ENCODE results near the gene CELSR3.

The CELSR3 gene

DNA sequence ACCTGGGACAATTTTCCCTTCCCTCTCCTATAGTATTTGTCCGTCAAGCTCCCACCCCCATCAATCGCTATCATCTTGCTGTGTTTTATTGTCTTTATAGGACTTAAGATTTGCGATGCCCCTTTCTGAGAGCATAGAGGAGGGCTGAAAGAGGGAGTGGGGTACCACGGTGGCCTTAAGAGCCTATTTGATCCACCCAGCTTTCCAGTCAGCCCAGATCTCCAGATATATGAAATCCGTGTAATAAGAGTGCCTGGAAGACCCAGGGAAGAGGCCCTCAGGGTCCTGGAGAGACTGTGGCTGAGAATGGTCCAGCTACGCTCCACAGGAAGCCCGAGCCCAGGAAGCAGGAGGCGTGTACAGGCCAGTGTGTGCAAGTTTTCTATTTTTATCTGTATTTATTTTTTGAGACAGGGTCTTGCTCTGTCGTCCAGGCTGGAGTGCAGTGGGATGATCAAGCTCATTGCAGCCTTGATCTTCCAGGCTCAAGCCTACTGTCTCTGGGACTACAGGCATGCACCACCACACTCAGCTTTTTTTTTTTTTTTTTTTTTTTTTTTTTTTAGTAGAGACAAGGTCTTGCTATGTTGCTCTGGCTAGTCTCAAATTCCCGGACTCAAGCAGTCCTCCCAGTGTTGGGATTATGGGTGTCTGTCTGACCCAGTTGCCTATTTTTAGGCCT lies 24.0 kb upstream of the CELSR3 start:
- DNase-seq: no peak

- DNase-seq: peak; percentile 93
These were observed 23.2 kb upstream of the CELSR3 start, which contains the start of gene NCKIPSD for GRCh38 chr3:48685603-48686511. NCKIPSD (minus strand) TSS chr3:48685915; CDS start chr3:48685807, 108 bp downstream.

- no peak for DNase-seq
These were observed 22.6 kb upstream of the CELSR3 start for GRCh38 chr3:48685293-48685602.

DNA sequence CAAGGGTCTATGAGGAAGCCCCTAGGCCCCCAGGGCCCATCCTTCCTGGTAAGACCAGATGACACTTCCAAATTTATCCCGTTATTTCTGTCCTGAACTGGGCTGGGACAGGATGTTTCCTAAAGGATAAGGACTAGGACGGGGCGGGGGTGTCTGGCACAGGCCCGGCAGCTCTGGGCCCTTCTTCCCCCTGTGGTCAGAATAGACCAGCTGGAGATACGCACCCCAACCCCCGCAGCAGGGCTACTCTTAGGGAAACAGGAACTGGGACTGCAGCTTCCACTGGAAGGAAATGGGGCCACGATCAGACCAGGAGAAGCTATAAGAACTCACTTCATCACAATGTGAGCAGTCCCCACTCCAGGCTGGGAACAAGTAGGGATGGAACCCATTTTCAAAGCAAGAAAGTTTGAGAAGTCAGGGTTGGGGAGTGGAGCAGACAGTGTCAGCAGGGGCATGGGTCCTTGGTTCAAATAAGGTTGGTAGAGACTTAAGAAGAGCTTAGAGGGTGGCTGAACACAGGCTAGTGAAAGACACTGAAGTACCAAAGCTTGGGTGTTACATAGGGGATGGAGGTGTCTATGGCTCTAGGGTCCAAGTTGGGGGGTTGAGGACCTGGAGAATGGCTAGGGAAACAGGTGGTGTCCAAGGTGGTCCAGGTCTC lies 21.9 kb upstream of the CELSR3 start:
- DNase-seq: no peak

GRCh38 chr3:48684054-48684349 lies 21.3 kb upstream of the CELSR3 start:
- no peak for DNase-seq

- DNase-seq: no peak
These were observed 20.1 kb upstream of the CELSR3 start for GRCh38 chr3:48682786-48683185.

DNA sequence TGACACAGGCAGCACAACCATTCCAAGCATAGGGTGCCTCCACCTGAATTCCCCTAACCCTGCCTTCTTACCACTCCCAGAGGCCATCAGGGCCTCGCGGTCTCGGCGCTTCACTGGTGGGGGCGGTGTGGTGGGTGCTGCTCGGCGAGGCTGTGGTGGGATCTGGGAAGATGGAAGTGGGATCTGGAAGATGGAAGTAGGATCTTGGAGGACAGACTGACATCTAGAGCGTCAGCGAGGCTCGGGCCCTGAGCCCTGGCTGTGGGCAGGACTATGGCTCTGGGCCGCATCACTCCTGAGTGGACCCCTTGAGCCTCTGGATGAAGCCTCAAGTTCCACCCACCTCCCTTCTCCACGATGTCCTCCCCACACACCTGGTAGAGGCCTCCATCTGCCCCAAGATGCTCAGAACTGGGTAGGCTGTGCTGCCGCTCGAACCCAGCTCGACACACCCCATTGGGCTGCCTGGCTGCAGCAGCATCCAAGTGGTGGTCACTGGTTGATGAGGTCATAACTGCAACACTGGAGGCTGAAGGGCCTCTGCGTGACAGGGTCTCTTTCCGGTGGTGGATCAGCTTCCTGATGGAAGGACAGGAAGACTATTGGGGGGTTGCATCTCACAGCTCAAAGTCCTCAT lies 19.4 kb upstream of the CELSR3 start:
- no peak for DNase-seq

GRCh38 chr3:48681541-48681880 lies 18.8 kb upstream of the CELSR3 start:
- no peak for DNase-seq

DNA sequence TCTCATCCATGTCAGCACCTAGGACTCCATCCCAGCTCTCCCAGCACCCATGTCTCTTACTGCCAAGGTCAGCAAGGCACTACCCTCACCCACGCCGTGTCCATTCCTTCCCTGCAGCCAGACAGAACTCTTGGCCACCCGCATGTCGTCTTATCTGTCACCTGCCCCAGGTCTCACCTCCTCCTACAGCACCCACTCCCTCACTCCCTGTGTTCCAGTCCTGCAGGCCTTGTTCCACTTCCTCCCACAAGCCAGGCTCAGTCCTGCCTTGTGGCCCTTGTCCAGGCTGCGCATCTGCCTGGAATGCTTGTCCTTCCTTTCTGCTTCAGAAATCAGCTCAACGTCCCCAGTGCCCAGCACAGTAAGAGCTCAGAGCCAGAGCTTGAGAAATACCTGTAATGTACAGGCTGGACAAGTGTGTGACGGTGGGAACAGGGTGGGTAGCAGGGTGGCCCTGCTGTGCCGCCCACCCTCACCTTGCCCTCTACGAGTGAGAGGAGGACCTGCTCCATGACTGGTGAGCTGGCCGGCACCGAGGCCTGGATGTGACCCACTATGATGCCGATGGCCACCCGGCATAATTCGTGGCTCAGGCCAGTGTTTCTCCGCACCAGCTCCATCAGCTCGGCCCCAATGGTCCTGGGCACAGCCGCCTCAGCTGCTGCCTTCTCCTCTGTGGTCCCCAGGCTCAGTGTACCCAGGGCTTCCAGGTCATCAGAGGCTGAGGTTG lies 18.3 kb upstream of the CELSR3 start:
- DNase-seq: no peak

DNA sequence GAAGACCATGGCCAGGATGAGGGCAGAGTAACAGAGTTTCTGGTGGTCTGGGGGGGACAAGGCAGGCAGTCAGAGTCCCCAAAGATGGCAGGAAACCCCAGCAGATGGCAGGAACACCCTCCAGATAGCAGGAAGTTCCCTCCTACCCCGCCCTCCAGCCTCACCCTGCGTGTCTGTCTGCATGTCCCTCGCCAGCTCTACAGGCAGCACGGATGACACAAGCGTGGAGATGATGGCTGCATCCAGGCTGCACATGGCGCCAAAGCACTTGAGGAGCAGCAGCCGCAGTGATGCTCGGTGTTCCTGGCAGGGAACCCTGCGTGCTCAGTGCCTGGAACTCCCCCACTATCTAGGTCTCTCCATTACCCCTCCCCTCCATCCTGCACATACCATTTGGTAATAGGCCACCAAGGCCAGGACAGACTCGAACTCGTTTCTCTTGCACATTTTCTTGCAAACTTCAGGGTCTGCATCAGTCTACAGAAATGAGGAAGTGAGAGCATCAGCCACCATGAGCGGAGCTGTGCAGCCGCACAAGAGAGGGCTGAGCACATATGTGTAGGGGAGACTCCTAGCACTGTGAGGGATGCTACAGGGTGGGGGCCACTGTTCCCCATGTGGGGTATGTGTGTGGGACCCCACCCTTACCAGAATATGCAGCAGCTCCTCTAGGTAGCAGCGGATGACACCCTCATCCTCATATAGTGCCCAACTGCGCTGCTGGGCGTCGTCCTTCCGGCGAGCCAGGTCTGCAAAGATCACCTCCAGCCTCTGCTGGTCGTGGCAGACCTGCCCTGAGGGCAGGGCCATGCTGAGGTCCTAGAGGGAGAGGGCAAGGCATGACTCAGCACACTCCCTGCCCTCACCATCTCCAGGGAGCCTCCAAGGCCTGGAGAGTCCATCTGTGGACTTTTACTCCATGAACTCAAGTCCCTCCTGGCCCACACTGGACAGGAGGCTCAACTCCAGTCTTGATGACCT lies 17.0 kb upstream of the CELSR3 start:
- DNase-seq: no peak

DNA sequence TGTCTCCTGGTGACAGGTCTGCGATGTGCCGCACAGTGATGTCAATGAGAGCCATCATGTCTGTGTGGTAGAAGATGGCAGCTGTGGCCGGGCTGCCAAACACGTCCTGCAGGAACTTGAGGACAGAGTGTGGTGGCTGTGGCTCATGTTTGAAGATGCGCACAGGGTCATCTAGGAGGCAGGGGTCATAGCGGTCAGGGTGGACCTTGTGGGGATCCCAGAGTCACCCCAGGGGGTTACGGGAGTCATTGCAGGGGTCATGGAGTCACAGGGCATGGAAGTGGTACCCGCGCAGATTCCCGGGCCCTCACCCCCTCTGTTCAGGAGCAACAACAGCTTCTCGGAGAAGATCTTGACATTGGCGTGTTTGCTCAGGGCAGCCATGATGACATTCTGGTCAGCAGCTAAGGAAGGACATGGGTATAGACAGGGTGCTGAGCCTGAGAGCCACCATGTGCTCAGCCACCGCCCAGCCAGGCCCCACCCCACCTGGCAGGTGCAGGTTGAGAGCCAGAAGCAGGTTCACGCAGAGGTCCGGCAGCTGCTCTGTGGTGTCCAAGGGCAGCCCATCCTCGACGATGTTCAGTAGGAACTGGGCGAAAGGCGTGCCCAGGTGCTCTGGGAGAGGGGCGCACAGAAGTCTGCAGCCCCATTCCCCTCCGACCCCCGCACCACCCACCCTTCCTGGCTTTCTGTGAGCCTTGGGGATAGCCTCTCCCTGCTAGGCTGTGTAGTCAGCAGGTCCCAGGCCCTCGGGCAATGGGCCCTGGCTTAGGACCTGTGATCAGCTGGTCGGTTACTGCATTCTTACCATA lies 16.1 kb upstream of the CELSR3 start:
- DNase-seq: no peak

DNA sequence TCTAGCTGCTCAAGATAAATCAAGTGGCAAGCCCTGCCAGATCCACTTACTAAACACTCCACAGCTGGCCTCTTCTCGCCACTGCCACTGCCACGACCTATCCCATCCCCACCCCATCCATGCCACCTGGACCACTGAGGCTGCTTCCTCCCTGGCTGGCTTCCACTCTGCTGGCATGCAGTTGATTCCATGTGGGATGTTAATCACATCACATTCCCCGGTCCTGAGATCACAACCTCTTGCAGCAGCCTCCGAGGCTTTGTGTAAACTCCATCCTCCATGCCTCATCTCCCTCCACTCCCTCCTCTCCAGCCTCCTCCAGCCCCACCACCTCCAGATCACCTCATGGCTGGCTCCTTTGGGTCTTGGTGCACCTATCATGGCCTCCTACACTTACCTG lies 15.4 kb upstream of the CELSR3 start:
- DNase-seq: no peak

DNA sequence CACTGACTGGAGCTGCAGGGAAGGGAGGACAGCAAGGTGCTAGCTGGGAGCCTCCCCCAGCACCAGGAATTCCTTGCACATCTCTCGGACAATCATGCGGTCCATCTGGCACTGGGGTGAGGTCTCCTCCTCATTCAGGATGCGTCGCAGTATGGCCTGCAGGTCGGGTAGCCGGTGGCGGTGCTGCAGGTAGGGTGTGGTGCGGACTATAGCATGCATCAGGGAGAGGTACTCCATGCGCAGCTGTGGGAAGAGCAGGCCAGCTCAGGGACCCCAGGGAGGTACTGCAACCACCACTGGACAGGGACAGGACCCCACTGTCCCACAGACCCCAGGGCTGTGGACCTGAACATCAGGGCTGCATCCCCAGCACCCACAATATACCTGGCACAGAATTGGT lies 11.8 kb upstream of the CELSR3 start:
- DNase-seq: no peak

DNA sequence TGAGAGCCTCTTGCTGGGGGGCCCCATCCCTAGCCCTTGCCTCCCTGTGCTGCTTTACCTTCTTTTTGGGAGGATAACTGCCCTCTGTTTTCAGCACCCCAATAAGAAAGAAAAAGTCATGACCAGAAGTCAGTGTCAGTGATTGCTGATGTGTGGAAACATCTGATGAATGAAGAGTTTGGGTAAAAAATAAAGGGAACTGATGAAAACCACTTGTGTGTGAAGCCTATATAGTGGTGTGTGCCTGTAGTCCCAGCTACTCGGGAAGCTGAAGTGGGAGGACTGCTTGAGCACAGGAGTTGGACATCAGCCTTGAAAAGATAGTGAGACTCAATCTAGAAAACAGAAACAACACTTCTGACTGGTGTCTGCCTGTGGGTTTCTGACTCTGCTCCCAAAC lies 9.8 kb upstream of the CELSR3 start:
- no peak for DNase-seq

DNA sequence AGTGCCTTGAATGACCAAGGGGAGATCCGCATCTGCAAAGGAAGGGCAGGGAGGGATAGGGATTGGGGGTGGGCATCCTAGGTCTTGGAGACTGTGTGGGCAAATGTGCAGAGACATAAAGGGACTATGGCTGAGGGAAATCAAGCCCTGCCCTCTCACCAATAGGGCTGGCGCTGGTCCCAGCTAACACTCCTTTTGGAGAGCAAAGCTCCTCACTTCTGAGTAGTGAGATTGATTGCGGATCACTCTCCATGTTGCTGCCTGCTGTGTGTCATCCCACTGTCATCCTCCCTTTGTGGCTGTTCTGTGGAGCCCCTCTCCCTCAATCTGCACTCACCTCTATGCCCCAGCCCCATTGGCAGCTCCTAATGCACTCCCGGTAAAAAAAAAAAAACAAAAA lies 2.2 kb upstream of the CELSR3 start:
- no peak for DNase-seq

- DNase-seq: no peak
These were observed 1.6 kb upstream of the CELSR3 start for GRCh38 chr3:48664313-48664644.

- peak; percentile 89 for DNase-seq
These were observed 1.0 kb upstream of the CELSR3 start for GRCh38 chr3:48663489-48664312.

- no peak for DNase-seq
These were observed 437 bp downstream of the CELSR3 start for GRCh38 chr3:48662145-48662752.

DNA sequence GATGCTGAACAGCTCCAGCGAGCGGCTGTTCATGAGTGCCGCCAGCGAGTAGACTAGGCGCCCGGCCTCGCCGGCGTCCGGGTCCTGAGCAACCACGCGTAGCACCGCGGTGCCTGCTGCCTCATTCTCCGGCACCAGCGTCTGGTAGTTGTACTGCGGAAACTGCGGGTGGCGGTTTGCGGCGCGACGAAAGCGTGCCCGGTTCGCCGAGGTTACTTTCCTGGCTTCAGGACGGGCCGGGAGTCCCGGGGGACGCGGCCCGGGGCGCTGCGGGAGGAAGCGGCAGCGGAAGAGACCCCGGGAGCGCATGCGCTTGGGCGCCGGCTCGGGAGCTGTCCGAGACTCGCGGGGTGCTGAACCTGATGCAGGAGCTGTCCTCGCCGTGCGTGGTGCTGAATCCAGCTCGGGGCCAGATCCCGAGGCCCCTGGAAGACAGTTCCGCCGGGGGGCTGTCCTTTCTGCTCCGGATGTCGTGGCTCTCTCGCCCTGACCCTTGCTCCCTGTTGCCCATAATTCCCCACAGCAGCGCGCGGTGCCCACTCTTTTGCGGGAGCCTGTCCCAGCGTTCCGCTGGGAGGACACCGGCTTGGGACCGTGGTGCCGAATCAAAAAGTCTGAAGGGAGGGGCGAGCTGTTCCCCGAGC lies 1.1 kb downstream of the CELSR3 start:
- peak; percentile 89 for DNase-seq
